Activated CD4-positive, alpha-beta T cell treated with anti-CD3 and anti-CD28 coated beads, Interleukin-2, amount 10 ng/mL, durations not matched to agents 7 days and 5 days (primary cell): Measurements from ENCODE around the gene CASP8. TPM values are rescaled to one million over a fixed set of nuclear protein-coding genes. Genes with fewer than 3 reads are reported as not detected.
"Not testable (repeated sequence)": the region's sequence is repeated elsewhere in the genome, so short reads cannot be mapped to it uniquely, and the experiment has no call there.

Experiments
- CTCF ChIA-PET: fragments of 350-600 bp; sonication (Branson Sonifier 250); formaldehyde crosslinking; loops from one replicate; lab custom pipeline; 2021; ENCODE audit warnings: antibody characterized with exemption; lab: Charles Lee
- POLR2A ChIA-PET: fragments of 350-600 bp; sonication (Branson Sonifier 250); formaldehyde crosslinking; loops from one replicate; lab custom pipeline; 2021; ENCODE audit warnings: antibody characterized with exemption; lab: Charles Lee
- DNase-seq: peaks from one replicate; pipeline ENCODE4 v3.0.0-alpha.2; 2020
- H3K27ac Mint-ChIP-seq: one replicate; pipeline ENCODE4 v1.8.0; 2021; ENCODE audit warnings: mild to moderate bottlenecking, moderate library complexity, mixed read lengths
- H3K27me3 Mint-ChIP-seq: one replicate; pipeline ENCODE4 v1.8.0; 2021; ENCODE audit warnings: mixed read lengths
- H3K36me3 Mint-ChIP-seq: one replicate; pipeline ENCODE4 v1.8.0; 2021; ENCODE audit warnings: low read depth, mixed read lengths
- H3K4me1 Mint-ChIP-seq: one replicate; pipeline ENCODE4 v1.8.0; 2021; ENCODE audit warnings: mixed read lengths
- H3K4me3 Mint-ChIP-seq: one replicate; pipeline ENCODE4 v1.8.0; 2021; ENCODE audit warnings: mild to moderate bottlenecking, moderate library complexity, mixed read lengths
- H3K9me3 Mint-ChIP-seq: one replicate; pipeline ENCODE4 v1.8.0; 2021; ENCODE audit warnings: mixed read lengths
- total RNA-seq, 2 experiments: library from RNA; stranded (reverse); gene quantifications; one replicate each; pipeline ENCODE4 v1.2.3, GENCODE V29; 2021

Gene CASP8
- total RNA-seq, 2 experiments from 2014 or later: 73.6 to 77.7 TPM

DNA sequence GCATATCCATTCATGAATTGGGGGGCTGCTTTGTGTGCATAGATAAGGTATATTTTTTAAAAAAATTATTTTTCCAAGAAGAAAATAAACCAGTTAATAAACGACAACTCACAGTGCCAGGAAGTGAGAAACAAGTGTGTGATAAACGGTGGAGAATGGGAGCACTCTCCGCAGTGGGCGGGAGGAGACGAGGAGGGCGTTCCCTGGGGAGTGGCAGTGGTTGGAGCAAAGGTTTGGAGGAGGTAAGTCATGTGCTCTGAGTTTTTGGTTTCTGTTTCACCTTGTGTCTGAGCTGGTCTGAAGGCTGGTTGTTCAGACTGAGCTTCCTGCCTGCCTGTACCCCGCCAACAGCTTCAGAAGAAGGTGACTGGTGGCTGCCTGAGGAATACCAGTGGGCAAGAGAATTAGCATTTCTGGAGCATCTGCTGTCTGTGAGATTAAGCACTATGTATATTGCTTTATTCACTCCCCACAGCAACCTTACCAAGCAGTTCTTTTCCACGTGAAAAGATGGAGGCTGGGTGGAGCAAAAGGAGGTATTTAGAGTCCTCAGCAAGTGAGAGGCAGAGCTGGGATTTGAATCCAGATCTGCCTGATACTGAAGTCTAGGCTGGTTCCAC, 27.0 kb upstream of the CASP8 start:
- H3K9me3 Mint-ChIP-seq: no peaks in the 10 kb centered on the region
- peak overlapping the region; percentile 92 for H3K4me3 Mint-ChIP-seq
- H3K36me3 Mint-ChIP-seq: peaks cover 30% of the 10 kb centered on the region
- ChIA-PET POLR2A (interaction anchor here (0.6 to 4.2 kb wide), 10 partner anchors 13 to 344 kb away, joined by 3 to 40 read pairs (median 3); partner anchors contain the start of genes CASP10, CASP8 and NIF3L1), CTCF (interaction anchor here (0.6 to 3.3 kb wide), 33 partner anchors 9 to 547 kb away, joined by 3 to 72 read pairs (median 8); partner anchors contain the start of genes ALS2, CASP10, CASP8 and CFLAR)
- peak overlapping the region; percentile 91 for H3K27ac Mint-ChIP-seq
- no peaks in the 10 kb centered on the region for H3K27me3 Mint-ChIP-seq
- H3K4me1 Mint-ChIP-seq: peaks cover 65% of the 10 kb centered on the region
- DNase-seq: peak; percentile 94

DNA sequence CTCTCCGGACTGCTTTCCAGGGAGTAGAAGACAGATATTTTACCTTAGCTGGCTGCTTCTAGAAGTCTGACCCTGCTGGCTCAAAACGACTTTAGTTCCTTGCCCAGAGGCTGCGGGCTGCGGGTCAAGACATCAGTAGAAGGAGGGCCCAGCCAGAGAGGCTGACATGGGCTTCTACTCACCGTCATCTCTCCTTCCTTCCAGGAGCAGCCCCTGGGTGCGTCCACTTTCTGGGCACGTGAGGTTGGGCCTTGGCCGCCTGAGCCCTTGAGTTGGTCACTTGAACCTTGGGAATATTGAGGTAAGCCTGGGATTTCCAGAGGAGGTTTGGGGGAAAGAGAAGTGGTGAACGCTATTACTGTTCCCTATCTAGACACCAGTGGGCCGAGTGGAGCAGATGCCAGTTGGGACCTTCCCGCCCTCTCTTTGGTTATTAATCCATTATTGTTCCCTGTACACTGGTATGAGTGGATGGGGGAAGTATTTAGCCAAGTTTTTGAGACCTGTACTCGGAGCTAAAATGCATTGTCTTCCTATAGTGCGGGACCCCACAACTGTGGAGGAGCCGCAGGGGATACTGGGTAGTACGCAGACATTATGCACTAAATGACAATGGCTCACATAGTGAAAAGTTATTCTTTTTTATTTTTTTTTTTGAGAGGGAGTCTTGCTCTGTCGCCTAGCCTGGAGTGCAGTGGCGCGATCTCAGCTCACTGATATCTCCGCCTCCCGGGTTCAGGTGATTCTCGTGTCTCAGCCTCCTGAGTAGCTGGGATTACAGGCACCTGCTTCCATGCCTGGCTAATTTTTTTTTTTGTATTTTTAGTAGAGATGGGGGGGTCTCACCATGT, 26.3 kb upstream of the CASP8 start:
- POLR2A ChIA-PET: interaction anchor here (0.6 to 4.2 kb wide), 9 partner anchors 24 to 345 kb away, joined by 3 to 40 read pairs (median 3); partner anchors contain the start of genes CASP8 and NIF3L1
- DNase-seq: peak; percentile 27
- CTCF ChIA-PET: interaction anchor here (0.6 to 3.3 kb wide), 22 partner anchors 13 to 344 kb away, joined by 3 to 72 read pairs (median 10); partner anchors contain the start of genes CASP10, CASP8, CFLAR and NIF3L1
- Mint-ChIP-seq H3K27me3 (no peaks in the 10 kb centered on the region), H3K9me3 (no peaks in the 10 kb centered on the region), H3K4me1 (peaks cover 59% of the 10 kb centered on the region), H3K4me3 (peak overlapping the region; percentile 92), H3K27ac (peak overlapping the region; percentile 91), H3K36me3 (peaks cover 32% of the 10 kb centered on the region)

DNA sequence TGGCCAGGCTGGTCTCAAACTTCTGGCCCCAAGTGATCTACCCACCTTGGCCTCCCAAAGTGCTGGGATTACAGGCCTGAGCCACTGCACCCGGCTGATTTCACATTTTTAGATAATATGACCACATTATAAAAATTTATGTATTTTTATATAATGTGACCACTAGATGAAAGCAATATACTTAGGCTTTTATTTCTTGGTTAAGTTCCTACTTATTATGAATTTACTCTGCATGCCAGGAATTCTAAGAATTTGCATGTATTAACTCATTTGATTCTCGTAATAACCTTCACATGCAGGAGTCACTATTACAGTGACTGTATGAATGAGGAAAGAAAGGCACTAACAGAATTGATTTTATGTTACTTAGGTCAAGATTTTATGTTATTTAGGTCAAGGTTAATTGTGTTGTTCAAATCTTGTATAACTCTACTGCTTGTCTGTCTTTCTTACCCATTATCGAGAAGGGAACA, 25.6 kb upstream of the CASP8 start:
- peaks cover 58% of the 10 kb centered on the region for H3K4me1 Mint-ChIP-seq
- CTCF ChIA-PET: interaction anchor here (0.6 to 3.3 kb wide), 5 partner anchors 14 to 129 kb away, joined by 3 to 72 read pairs (median 32); no protein-coding TSS in a partner anchor

GRCh38 chr2:201235860-201236811, 24.2 kb upstream of the CASP8 start:
- CTCF ChIA-PET: interaction anchor here (1.0 to 2.1 kb wide), 5 partner anchors 9 to 127 kb away, joined by 3 to 7 read pairs (median 4); partner anchors contain the start of gene CASP8

More for the DNA sequence above, 25.6 kb upstream of the CASP8 start:
- H3K27me3 Mint-ChIP-seq: no peaks in the 10 kb centered on the region
- POLR2A ChIA-PET: interaction anchor here (4.2 kb wide), 1 partner anchor 26 kb away, joined by 40 read pairs; the partner anchor contains the start of gene CASP8
- no peak for DNase-seq
- no peaks in the 10 kb centered on the region for H3K9me3 Mint-ChIP-seq
- H3K27ac Mint-ChIP-seq: peak overlapping the region; percentile 91
- H3K4me3 Mint-ChIP-seq: peak overlapping the region; percentile 92
- peaks cover 37% of the 10 kb centered on the region for H3K36me3 Mint-ChIP-seq

DNA sequence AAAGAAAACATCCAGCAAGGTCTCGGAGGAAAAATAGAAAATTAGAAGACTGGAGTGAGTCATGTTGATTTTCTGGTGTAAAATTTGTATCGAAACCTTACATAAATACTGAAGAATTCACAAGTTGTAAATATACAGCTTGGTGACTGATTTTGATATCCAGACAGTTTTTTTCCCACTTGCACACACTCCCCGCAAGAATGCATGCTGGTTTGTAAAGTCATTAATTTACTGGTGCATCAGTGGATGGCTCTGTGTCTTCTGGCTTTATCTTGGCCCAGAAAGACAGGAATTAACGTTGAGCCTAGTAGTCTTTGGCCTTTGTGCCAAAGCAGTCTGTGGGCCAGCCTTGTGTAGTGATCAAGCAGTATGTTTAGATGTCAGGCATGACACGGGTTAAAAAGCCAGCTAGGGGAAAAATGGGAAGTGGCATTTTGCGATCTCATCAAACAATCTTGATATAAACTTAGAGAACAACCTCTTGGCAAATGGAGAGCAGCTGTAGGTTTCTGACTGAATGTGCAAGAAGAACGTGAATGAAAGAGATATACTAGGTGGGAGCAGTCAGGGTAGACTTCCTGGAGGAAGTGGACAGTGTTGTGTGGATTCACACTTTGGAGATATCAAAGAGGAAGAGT, 22.7 kb upstream of the CASP8 start:
- Mint-ChIP-seq H3K36me3 (peaks cover 64% of the 10 kb centered on the region), H3K9me3 (peaks cover 6% of the 10 kb centered on the region), H3K4me3 (no peak overlapping the region), H3K27ac (peak overlapping the region; percentile 25), H3K4me1 (peaks cover 43% of the 10 kb centered on the region), H3K27me3 (no peaks in the 10 kb centered on the region)
- POLR2A ChIA-PET: interaction anchor here (1.0 to 1.4 kb wide), 2 partner anchors 23 to 25 kb away, joined by 5 to 8 read pairs; partner anchors contain the start of gene CASP8
- CTCF ChIA-PET: interaction anchor here (0.6 to 2.1 kb wide), 8 partner anchors 10 to 126 kb away, joined by 3 to 7 read pairs (median 4); partner anchors contain the start of genes CASP8 and FLACC1
- no peak for DNase-seq

More at GRCh38 chr2:201235860-201236811, 24.2 kb upstream of the CASP8 start:
- Mint-ChIP-seq H3K9me3 (peaks cover 2% of the 10 kb centered on the region), H3K36me3 (peaks cover 51% of the 10 kb centered on the region), H3K27me3 (no peaks in the 10 kb centered on the region), H3K4me3 (peak overlapping the region; percentile 92), H3K27ac (peak overlapping the region; percentile 86), H3K4me1 (peaks cover 57% of the 10 kb centered on the region)
- peak; percentile 79 for DNase-seq
- POLR2A ChIA-PET: interaction anchor here (0.7 to 4.2 kb wide), 3 partner anchors 24 to 217 kb away, joined by 6 to 40 read pairs (median 8); partner anchors contain the start of gene CASP8

- POLR2A ChIA-PET, DNase-seq, H3K27me3 Mint-ChIP-seq, H3K4me3 Mint-ChIP-seq, H3K9me3 Mint-ChIP-seq: not testable (repeated sequence)
- peaks cover 44% of the 10 kb centered on the region for H3K4me1 Mint-ChIP-seq
- CTCF ChIA-PET: interaction anchor here (1.1 kb wide), 1 partner anchor 44 kb away, joined by 3 read pairs; no protein-coding TSS in a partner anchor
- H3K36me3 Mint-ChIP-seq: peaks cover 71% of the 10 kb centered on the region
- H3K27ac Mint-ChIP-seq: peak overlapping the region; percentile 82
Observed at GRCh38 chr2:201239167-201239935, 21.0 kb upstream of the CASP8 start.

DNA sequence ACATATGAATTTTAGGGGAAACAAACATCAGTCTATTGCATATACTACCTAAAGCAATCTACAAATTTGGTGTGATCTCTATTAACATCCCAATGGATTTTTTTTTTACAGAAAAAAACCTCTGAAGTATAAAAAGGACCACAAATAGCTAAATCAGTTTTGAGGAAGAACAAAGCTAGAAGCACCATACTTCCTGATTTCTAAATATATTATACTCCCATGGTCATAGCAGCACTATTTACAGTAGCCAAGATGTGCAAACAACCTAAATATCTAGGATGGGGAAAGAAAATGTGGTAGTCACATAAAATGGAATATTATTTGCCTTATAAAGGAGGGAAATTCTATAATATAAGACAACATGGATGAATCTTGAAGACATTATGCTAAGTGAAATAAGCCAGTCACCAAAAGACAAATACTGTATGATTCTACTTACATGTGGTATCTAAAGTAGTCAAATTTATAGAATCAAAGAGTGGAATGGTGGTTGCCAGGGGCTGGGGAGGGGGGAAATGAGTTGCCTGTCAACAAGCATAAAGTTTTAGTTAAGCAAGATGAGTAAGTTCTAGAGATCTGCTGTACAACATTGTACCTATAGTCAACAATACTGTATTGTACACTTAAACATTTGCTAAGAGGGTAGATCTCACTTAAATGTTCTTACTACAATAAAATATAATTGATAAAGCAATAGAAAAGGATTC, 17.6 kb upstream of the CASP8 start:
- DNase-seq: no peak
- H3K27ac Mint-ChIP-seq: no peak overlapping the region
- H3K4me3 Mint-ChIP-seq: no peak overlapping the region
- CTCF ChIA-PET: interaction anchor here (1.0 to 2.4 kb wide), 3 partner anchors 10 to 21 kb away, joined by 3 to 8 read pairs (median 5); partner anchors contain the start of gene CASP8
- H3K27me3 Mint-ChIP-seq: no peaks in the 10 kb centered on the region
- POLR2A ChIA-PET: no interaction called here
- H3K4me1 Mint-ChIP-seq: peaks cover 40% of the 10 kb centered on the region
- H3K9me3 Mint-ChIP-seq: peaks cover 6% of the 10 kb centered on the region
- H3K36me3 Mint-ChIP-seq: peaks cover 69% of the 10 kb centered on the region

GRCh38 chr2:201244829-201245228, 15.5 kb upstream of the CASP8 start:
- Mint-ChIP-seq H3K4me1 (peaks cover 44% of the 10 kb centered on the region), H3K27ac (peak overlapping the region; percentile 28), H3K9me3 (peaks cover 8% of the 10 kb centered on the region), H3K36me3 (peaks cover 72% of the 10 kb centered on the region), H3K4me3 (no peak overlapping the region), H3K27me3 (no peaks in the 10 kb centered on the region)
- ChIA-PET POLR2A (no interaction called here), CTCF (interaction anchor here (0.7 to 0.8 kb wide), 2 partner anchors 8 to 66 kb away, joined by 3 to 4 read pairs; no protein-coding TSS in a partner anchor)
- DNase-seq: no peak

DNA sequence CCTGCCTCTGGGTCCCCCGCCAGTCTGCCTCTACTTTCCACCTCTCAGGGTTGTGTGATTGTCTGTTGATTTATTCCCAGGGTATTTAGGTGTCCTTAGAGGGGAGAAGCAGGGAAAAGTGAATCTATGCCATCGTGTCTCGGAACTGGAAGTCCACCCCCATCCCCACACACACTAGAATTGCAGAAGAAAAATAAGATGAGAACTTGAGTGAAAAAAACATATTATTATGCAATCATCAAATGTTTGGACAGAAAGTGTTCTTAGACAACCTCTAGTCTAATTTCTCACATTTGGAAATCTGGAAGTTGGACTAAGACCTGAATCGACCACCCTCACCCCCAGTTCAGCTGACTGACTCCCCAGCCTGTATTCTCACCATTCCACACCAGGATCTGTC, 14.1 kb upstream of the CASP8 start:
- Mint-ChIP-seq H3K36me3 (peaks cover 71% of the 10 kb centered on the region), H3K4me1 (peaks cover 51% of the 10 kb centered on the region), H3K27me3 (no peaks in the 10 kb centered on the region), H3K27ac (no peak overlapping the region), H3K4me3 (no peak overlapping the region), H3K9me3 (peaks cover 17% of the 10 kb centered on the region)
- CTCF ChIA-PET: interaction anchor here (0.6 to 1.0 kb wide), 2 partner anchors 14 to 319 kb away, joined by 6 to 7 read pairs; no protein-coding TSS in a partner anchor
- POLR2A ChIA-PET: no interaction called here
- no peak for DNase-seq
